Loucy (cell line): Measurements from ENCODE around the gene SERPINB12.

ENCODE experiments used
- EZH2phosphoT487 ChIP-seq: fragments of 200-600 bp; IDR thresholded peaks from 2 replicates; pipeline ENCODE4 v1.6.1; 2018; ENCODE audit warnings: antibody characterized with exemption, mild to moderate bottlenecking, moderate library complexity, borderline replicate concordance
- TF ChIP-seq, protein P1 (sequence below): fragments of 200-600 bp; sonication (generic); conservative IDR thresholded peaks from 2 replicates; pipeline ENCODE4 v1.5.1; 2014; ENCODE audit warnings: mild to moderate bottlenecking, antibody characterized with exemption, low read length

- TF ChIP-seq, protein P1, sequence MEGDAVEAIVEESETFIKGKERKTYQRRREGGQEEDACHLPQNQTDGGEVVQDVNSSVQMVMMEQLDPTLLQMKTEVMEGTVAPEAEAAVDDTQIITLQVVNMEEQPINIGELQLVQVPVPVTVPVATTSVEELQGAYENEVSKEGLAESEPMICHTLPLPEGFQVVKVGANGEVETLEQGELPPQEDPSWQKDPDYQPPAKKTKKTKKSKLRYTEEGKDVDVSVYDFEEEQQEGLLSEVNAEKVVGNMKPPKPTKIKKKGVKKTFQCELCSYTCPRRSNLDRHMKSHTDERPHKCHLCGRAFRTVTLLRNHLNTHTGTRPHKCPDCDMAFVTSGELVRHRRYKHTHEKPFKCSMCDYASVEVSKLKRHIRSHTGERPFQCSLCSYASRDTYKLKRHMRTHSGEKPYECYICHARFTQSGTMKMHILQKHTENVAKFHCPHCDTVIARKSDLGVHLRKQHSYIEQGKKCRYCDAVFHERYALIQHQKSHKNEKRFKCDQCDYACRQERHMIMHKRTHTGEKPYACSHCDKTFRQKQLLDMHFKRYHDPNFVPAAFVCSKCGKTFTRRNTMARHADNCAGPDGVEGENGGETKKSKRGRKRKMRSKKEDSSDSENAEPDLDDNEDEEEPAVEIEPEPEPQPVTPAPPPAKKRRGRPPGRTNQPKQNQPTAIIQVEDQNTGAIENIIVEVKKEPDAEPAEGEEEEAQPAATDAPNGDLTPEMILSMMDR = no peak
- no peak for TF ChIP-seq EZH2phosphoT487
These were observed 35.9 kb upstream of the SERPINB12 start for GRCh38 chr18:63506336-63506646.
